Suprapubic skin (tissue), 4 donors: ENCODE results near the gene RAB31. TPM values are rescaled to one million over a fixed set of nuclear protein-coding genes. Genes with fewer than 3 reads are reported as not detected.

Source experiments
- DNase-seq, 2 donors: peaks; one replicate each; pipeline ENCODE4 v3.0.0-alpha.2; 2019; ENCODE audit warnings: low spot score in 2 of 2
- H3K27ac ChIP-seq: fragments of 200-600 bp; sonication (generic); one replicate; pipeline ENCODE4 v1.5.1; 2019
- H3K27me3 ChIP-seq: fragments of 200-600 bp; sonication (generic); one replicate; pipeline ENCODE4 v1.5.1; 2019
- H3K36me3 ChIP-seq: fragments of 200-600 bp; sonication (generic); one replicate; pipeline ENCODE4 v1.5.1; 2019
- H3K4me1 ChIP-seq: fragments of 200-600 bp; sonication (generic); one replicate; pipeline ENCODE4 v1.5.1; 2019
- H3K4me3 ChIP-seq: fragments of 200-600 bp; sonication (generic); one replicate; pipeline ENCODE4 v1.5.1; 2019; ENCODE audit warnings: mild to moderate bottlenecking
- H3K9me3 ChIP-seq: fragments of 200-600 bp; sonication (generic); one replicate; pipeline ENCODE4 v1.5.1; 2019
- CTCF ChIP-seq, 2 donors: fragments of 200-600 bp in 1 of 2; fragments of 450-650 bp in 1 of 2; sonication (generic) in 1 of 2; IDR thresholded peaks; one replicate each; pipeline ENCODE4 v1.5.1; 2016 to 2019; ENCODE audit warnings: antibody characterized with exemption in 2 of 2, mild to moderate bottlenecking in 1 of 2, moderate library complexity in 1 of 2
- EP300 ChIP-seq: sonication (generic); formaldehyde crosslinking; IDR thresholded peaks from one replicate; pipeline ENCODE4 v1.6.1; 2017; ENCODE audit warnings: antibody characterized with exemption
- POLR2A ChIP-seq, 2 donors: fragments of 450-650 bp; IDR thresholded peaks; one replicate each; pipeline ENCODE4 v1.6.1; 2017; ENCODE audit warnings: antibody characterized with exemption in 2 of 2, mild to moderate bottlenecking in 2 of 2, moderate library complexity in 2 of 2
- POLR2AphosphoS5 ChIP-seq, 3 donors: sonication (generic); formaldehyde crosslinking; IDR thresholded peaks; one replicate each; pipeline ENCODE4 v1.6.1; 2017; ENCODE audit warnings: antibody characterized with exemption in 3 of 3
- WGBS: methylation state at CpG from one replicate; pipeline ENCODE4 v1.1.5; 2018; 5-methylcytosine and 5-hydroxymethylcytosine counted together
- total RNA-seq, 4 donors: library from RNA; depleted of rRNA; stranded (reverse); fragments of >200 nt; gene quantifications; one replicate each; pipeline ENCODE4 v1.1.0, GENCODE V29; 2016

Gene RAB31
- total RNA-seq, 4 donors from 2014 or later = 5.8 to 15.2 (median 11.4) TPM

GRCh38 chr18:9736286-9736835 lies 28.3 kb downstream of the RAB31 start:
- no peak overlapping the region for H3K27ac ChIP-seq
- H3K27me3 ChIP-seq = no peaks in the 10 kb centered on the region
- peaks cover under 1% of the 10 kb centered on the region for H3K4me1 ChIP-seq
- WGBS = 47% methylated on average over 4 of the region's 4 CpGs
- TF ChIP-seq EP300 (no peak), CTCF (IDR thresholded peaks at IDR 0.05) (no peak), POLR2AphosphoS5 (IDR thresholded peaks at IDR 0.05) (no peak), POLR2A (IDR thresholded peaks at IDR 0.05) (no peak)
- DNase-seq = peak in 1 of 2 donors; percentile 21
- H3K36me3 ChIP-seq = peaks cover 7% of the 10 kb centered on the region
- no peak overlapping the region for H3K4me3 ChIP-seq
- H3K9me3 ChIP-seq = no peaks in the 10 kb centered on the region

GRCh38 chr18:9737006-9737405 lies 28.9 kb downstream of the RAB31 start:
- H3K4me1 ChIP-seq = peaks cover 7% of the 10 kb centered on the region
- no peak for TF ChIP-seq POLR2AphosphoS5 (IDR thresholded peaks at IDR 0.05)
- TF ChIP-seq CTCF (IDR thresholded peaks at IDR 0.05) = no peak
- no peak for TF ChIP-seq EP300
- TF ChIP-seq POLR2A (IDR thresholded peaks at IDR 0.05) = no peak
- H3K27me3 ChIP-seq = no peaks in the 10 kb centered on the region
- no peak overlapping the region for H3K4me3 ChIP-seq
- peak in 1 of 2 donors; percentile 13 for DNase-seq
- no peaks in the 10 kb centered on the region for H3K9me3 ChIP-seq
- H3K36me3 ChIP-seq = peaks cover 6% of the 10 kb centered on the region
- no peak overlapping the region for H3K27ac ChIP-seq
- 72% methylated on average over 4 of the region's 4 CpGs for WGBS

- H3K9me3 ChIP-seq = no peaks in the 10 kb centered on the region
- H3K4me1 ChIP-seq = peaks cover 13% of the 10 kb centered on the region
- H3K36me3 ChIP-seq = peaks cover under 1% of the 10 kb centered on the region
- no peaks in the 10 kb centered on the region for H3K27me3 ChIP-seq
- WGBS = 71% methylated on average over 13 of the region's 13 CpGs
- no peak overlapping the region for H3K27ac ChIP-seq
- TF ChIP-seq EP300 (no peak), POLR2A (IDR thresholded peaks at IDR 0.05) (no peak), CTCF (IDR thresholded peaks at IDR 0.05) (no peak), POLR2AphosphoS5 (IDR thresholded peaks at IDR 0.05) (no peak)
- peak in 1 of 2 donors; percentile 64 for DNase-seq
- H3K4me3 ChIP-seq = no peak overlapping the region
Measured at GRCh38 chr18:9737472-9738121, 29.5 kb downstream of the RAB31 start.

GRCh38 chr18:9738266-9738969 lies 30.3 kb downstream of the RAB31 start:
- Histone ChIP-seq H3K27me3 (no peaks in the 10 kb centered on the region), H3K9me3 (no peaks in the 10 kb centered on the region), H3K4me1 (peaks cover 21% of the 10 kb centered on the region), H3K4me3 (no peak overlapping the region), H3K27ac (no peak overlapping the region), H3K36me3 (no peaks in the 10 kb centered on the region)
- TF ChIP-seq POLR2A (IDR thresholded peaks at IDR 0.05) = no peak
- TF ChIP-seq POLR2AphosphoS5 (IDR thresholded peaks at IDR 0.05) = no peak
- no peak for TF ChIP-seq CTCF (IDR thresholded peaks at IDR 0.05)
- TF ChIP-seq EP300 = no peak
- no peak for DNase-seq
- WGBS = 83% methylated on average over 8 of the region's 8 CpGs

- 86% methylated on average over 1 of the region's 1 CpG for WGBS
- Histone ChIP-seq H3K4me1 (peaks cover 26% of the 10 kb centered on the region), H3K27ac (no peak overlapping the region), H3K4me3 (no peak overlapping the region), H3K9me3 (no peaks in the 10 kb centered on the region), H3K27me3 (no peaks in the 10 kb centered on the region), H3K36me3 (no peaks in the 10 kb centered on the region)
- TF ChIP-seq EP300 (no peak), POLR2AphosphoS5 (IDR thresholded peaks at IDR 0.05) (no peak), POLR2A (IDR thresholded peaks at IDR 0.05) (no peak), CTCF (IDR thresholded peaks at IDR 0.05) (no peak)
- DNase-seq = no peak
Measured at GRCh38 chr18:9739516-9739915, 31.4 kb downstream of the RAB31 start.
